Thymus (tissue), 11 donors: Measurements from ENCODE around the gene PGC. TPM values are rescaled to one million over a fixed set of nuclear protein-coding genes. Genes with fewer than 3 reads are reported as not detected.

Source experiments
- DNase-seq, 9 donors: peaks; one replicate each; pipeline ENCODE4 v3.0.0-alpha.2; 2013; ENCODE audit warnings: low spot score in 9 of 9, low read depth in 6 of 9, missing footprints in 1 of 9
- H3K27ac ChIP-seq, 2 donors: one replicate each; pipeline ENCODE4 v1.5.1; 2013; ENCODE audit warnings: control low read depth in 1 of 2, low read depth in 1 of 2, low read length in 1 of 2, mild to moderate bottlenecking in 1 of 2, moderate library complexity in 1 of 2
- H3K27me3 ChIP-seq, 2 donors: one replicate each; pipeline ENCODE4 v1.5.1; 2013; ENCODE audit warnings: low read length in 1 of 2; ENCODE audit not compliant: control insufficient read depth in 2 of 2, insufficient read depth in 1 of 2
- H3K36me3 ChIP-seq, 2 donors: one replicate each; pipeline ENCODE4 v1.5.1; 2013; ENCODE audit warnings: low read length in 1 of 2, mild to moderate bottlenecking in 1 of 2, moderate library complexity in 1 of 2; ENCODE audit not compliant: control insufficient read depth in 2 of 2, insufficient read depth in 2 of 2
- H3K4me1 ChIP-seq, 2 donors: one replicate each; pipeline ENCODE4 v1.5.1; 2013; ENCODE audit warnings: low read length in 2 of 2; ENCODE audit not compliant: control insufficient read depth in 2 of 2, insufficient read depth in 2 of 2
- H3K4me3 ChIP-seq, 2 donors: one replicate each; pipeline ENCODE4 v1.5.1; 2013; ENCODE audit warnings: low read length in 2 of 2, control low read depth in 1 of 2, mild to moderate bottlenecking in 1 of 2
- H3K9me3 ChIP-seq, 2 donors: one replicate each; pipeline ENCODE4 v1.5.1; 2013; ENCODE audit warnings: low read length in 1 of 2, mild to moderate bottlenecking in 1 of 2; ENCODE audit not compliant: control insufficient read depth in 2 of 2, insufficient read depth in 1 of 2
- WGBS: extraction: QIAGEN DNeasy Blood & Tissue Kit; methylation state at CpG from one replicate; pipeline ENCODE4 v1.1.7; 2013; 5-methylcytosine and 5-hydroxymethylcytosine counted together
- polyA plus RNA-seq: library from polyadenylated mRNA; stranded (reverse); fragments of 200-250 nt; gene quantifications from one replicate; pipeline ENCODE4 v1.2.3, GENCODE V29; 2013
- total RNA-seq: library from RNA; stranded (reverse); fragments of 120-200 nt; gene quantifications from one replicate; pipeline ENCODE4 v1.2.4, GENCODE V29; 2013
- donor health status: healthy.

PGC gene
- total and polyA plus RNA-seq, 2 donors, result 0.28 to 0.73 TPM

- WGBS, result 45% methylated on average over 13 of the region's 13 CpGs
- Histone ChIP-seq H3K4me1 (peaks cover 3 to 9% of the 10 kb centered on the region in 2 donors), H3K27me3 (no peaks in the 10 kb centered on the region), H3K27ac (no peak overlapping the region), H3K36me3 (no peaks in the 10 kb centered on the region), H3K4me3 (no peak overlapping the region), H3K9me3 (no peaks in the 10 kb centered on the region)
- peak in 1 of 9 donors; percentile 35 for DNase-seq
These were observed 9.2 kb upstream of the PGC start for GRCh38 chr6:41756354-41756753.

- H3K4me1 ChIP-seq, result peaks cover 3 to 9% of the 10 kb centered on the region in 2 donors
- H3K27me3 ChIP-seq, result no peaks in the 10 kb centered on the region
- no peaks in the 10 kb centered on the region for H3K9me3 ChIP-seq
- 93% methylated on average over 4 of the region's 4 CpGs for WGBS
- H3K4me3 ChIP-seq, result no peak overlapping the region
- no peak overlapping the region for H3K27ac ChIP-seq
- H3K36me3 ChIP-seq, result no peaks in the 10 kb centered on the region
- DNase-seq, result no peak
These were observed 8.7 kb upstream of the PGC start for GRCh38 chr6:41755895-41756294.

DNA sequence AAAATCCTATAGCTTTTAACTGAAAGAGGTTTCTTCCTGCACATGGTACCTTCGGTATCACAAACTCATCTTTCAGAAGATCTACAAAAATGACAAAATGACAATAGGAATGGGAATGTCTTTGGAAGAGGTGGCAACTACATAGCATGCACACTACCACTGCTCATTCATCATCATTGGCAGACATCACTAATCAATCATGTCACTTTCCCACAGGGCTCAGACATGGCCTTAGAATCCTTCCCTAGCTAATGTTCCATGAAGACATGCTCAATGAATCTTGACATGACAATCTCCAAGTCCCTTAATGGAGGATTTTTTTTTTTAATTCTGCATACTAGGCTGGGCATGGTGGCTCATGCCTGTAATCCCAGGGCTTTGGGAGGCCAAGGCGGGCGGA lies 3.2 kb upstream of the PGC start:
- 95% methylated on average over 3 of the region's 3 CpGs for WGBS
- H3K27ac ChIP-seq, result no peak overlapping the region
- no peaks in the 10 kb centered on the region for H3K4me1 ChIP-seq
- H3K4me3 ChIP-seq, result no peak overlapping the region
- no peaks in the 10 kb centered on the region for H3K27me3 ChIP-seq
- H3K36me3 ChIP-seq, result no peaks in the 10 kb centered on the region
- no peak for DNase-seq
- no peaks in the 10 kb centered on the region for H3K9me3 ChIP-seq

DNA sequence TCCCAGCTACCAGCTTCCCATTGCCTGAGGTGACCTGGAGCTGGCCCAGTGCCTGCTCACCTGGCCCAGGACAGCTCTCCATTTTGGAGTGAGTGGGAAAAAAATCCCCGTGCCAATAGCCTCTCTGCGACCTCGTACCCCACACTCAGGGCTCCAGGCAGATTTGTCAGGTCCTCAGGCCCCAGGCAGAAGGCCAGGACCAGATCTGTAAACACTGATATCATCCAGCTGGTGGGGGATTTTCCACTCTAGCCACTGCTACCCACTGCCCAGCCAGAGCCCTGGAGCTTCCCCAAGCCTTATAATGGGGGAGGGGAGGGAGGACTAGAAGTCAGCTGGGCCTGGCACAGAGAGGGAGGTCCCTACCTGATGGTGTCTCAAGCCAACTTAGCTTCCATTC lies 1.3 kb upstream of the PGC start:
- WGBS, result 97% methylated on average over 3 of the region's 3 CpGs
- no peak overlapping the region for H3K4me3 ChIP-seq
- no peaks in the 10 kb centered on the region for H3K36me3 ChIP-seq
- no peak for DNase-seq
- no peaks in the 10 kb centered on the region for H3K9me3 ChIP-seq
- H3K27ac ChIP-seq, result no peak overlapping the region
- H3K27me3 ChIP-seq, result no peaks in the 10 kb centered on the region
- H3K4me1 ChIP-seq, result no peaks in the 10 kb centered on the region

DNA sequence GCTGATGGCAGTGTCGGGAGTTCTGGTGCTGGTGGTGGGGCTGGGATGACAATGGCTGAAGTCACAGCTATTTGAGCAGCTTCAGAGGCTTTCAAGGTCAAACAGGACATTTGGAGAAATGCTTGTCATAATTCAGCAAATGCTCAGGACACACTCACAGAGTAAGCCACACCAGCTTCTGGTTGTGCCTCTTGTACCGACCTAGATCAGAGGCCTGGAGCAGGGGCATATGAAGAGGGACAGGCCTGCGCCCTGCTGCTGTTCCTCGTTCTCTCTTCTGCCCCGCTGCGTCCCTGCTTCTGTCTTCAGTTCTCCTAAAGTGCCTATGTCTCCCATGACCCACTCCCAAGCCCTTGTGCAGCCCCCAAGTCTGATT lies 893 bp upstream of the PGC start:
- Histone ChIP-seq H3K9me3 (no peaks in the 10 kb centered on the region), H3K27me3 (no peaks in the 10 kb centered on the region), H3K27ac (no peak overlapping the region), H3K4me1 (no peaks in the 10 kb centered on the region), H3K36me3 (no peaks in the 10 kb centered on the region), H3K4me3 (no peak overlapping the region)
- no peak for DNase-seq
- 97% methylated on average over 6 of the region's 6 CpGs for WGBS

DNA sequence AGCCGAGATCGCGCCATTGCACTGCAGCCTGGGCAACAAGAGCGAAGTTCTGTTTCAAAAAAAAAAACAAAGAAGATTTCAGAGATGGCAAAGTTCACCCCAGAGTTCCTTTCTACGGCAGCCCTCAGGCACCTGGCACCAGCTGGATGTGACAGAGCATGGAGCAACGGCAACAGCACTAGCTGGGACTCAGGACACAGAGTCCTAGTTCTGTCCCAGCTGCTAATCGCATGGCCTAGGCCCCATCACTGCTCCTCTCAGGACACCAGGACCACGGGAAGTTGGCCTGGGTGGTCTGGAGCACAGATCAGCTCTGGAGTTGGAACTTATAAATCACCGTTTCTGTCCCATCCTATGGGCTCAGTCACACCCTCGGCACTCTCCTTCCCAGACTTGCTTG lies 1.1 kb downstream of the PGC start:
- 95% methylated on average over 10 of the region's 10 CpGs for WGBS
- Histone ChIP-seq H3K27ac (no peak overlapping the region), H3K36me3 (no peaks in the 10 kb centered on the region), H3K9me3 (no peaks in the 10 kb centered on the region), H3K4me1 (no peaks in the 10 kb centered on the region), H3K27me3 (no peaks in the 10 kb centered on the region), H3K4me3 (no peak overlapping the region)
- no peak for DNase-seq

DNA sequence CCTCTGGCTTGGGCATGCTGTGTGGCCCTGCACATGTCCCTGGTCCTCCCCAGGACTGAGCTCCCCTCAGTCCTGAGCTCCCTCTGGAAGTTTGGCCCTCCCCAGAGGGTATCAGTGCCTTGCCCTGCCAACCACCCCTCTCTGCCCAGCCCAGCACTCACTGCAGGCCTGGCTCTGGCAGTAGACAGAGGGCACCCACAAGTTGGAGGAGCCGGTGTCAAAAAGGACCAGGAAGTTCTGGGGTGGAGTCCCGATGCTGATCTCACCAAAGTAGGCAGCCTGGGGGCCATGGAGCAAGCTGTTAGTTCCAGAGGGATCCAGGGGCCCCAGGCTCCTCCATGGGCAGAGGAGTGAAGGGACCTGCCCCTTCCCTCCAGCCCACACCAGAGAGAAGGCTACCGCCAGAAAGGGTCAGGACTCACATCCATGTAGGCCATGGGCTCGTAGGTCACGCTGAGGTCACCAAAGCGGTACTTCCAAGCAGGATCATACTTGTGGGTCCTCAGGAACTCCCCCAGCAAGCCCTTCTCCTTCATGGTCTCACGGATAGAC lies 2.9 kb downstream of the PGC start:
- WGBS, result 93% methylated on average over 7 of the region's 7 CpGs
- H3K27ac ChIP-seq, result no peak overlapping the region
- H3K27me3 ChIP-seq, result no peaks in the 10 kb centered on the region
- no peaks in the 10 kb centered on the region for H3K9me3 ChIP-seq
- H3K4me3 ChIP-seq, result no peak overlapping the region
- DNase-seq, result no peak
- no peaks in the 10 kb centered on the region for H3K4me1 ChIP-seq
- H3K36me3 ChIP-seq, result no peaks in the 10 kb centered on the region

GRCh38 chr6:41743406-41744235 lies 3.6 kb downstream of the PGC start:
- Histone ChIP-seq H3K27ac (no peak overlapping the region), H3K4me1 (no peaks in the 10 kb centered on the region), H3K36me3 (no peaks in the 10 kb centered on the region), H3K4me3 (no peak overlapping the region), H3K27me3 (no peaks in the 10 kb centered on the region), H3K9me3 (no peaks in the 10 kb centered on the region)
- WGBS, result 93% methylated on average over 6 of the region's 6 CpGs
- no peak for DNase-seq

DNA sequence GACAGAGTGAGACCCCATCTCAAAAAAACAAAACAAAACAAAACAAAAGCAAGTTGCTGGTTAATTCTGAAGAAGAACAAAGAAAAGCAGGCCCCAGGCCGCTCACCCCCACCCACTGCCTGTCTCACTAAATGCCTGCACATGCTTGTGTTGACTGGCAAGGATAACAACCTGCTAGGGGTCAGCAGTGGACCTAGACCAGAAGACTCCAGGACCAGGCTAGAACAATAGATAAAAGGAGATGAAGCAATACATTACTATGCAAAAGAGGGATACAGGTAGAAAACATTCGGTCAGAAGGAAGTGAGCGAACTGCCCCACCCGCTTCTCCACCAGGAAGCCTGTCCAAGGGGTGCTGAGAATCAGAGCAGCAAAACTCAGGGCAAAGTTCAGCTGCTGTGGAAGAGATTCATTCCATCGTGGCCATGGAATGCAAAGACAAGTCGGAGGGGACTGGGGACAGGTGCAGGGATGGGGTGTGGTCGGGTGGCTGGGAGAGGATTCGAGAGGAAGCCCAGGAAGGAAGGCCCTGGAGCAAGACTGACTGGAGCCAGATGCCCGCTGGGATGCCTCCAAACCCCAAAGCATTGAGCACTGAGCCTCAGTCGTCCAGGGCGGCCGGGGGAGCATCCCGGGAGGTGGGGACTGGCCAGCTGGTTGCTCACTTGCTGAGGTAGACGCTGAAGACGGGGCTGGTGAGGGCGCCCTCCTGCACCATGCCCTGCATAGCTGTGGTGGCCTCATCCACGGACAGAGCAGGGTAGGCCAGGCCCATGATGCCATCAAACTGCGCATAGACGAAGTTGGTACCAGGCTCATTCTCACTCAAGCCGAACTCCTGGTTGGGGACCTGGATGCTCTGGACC lies 5.3 kb downstream of the PGC start:
- Histone ChIP-seq H3K4me1 (no peaks in the 10 kb centered on the region), H3K27ac (no peak overlapping the region), H3K9me3 (no peaks in the 10 kb centered on the region), H3K27me3 (no peaks in the 10 kb centered on the region), H3K36me3 (no peaks in the 10 kb centered on the region), H3K4me3 (no peak overlapping the region)
- no peak for DNase-seq
- WGBS, result 96% methylated on average over 20 of the region's 20 CpGs
